ENCODE results near the gene ISCU.

The ISCU gene

GRCh38 chr12:108543652-108544051 lies 18.7 kb upstream of the ISCU start:
- TF ChIP-seq EZH2phosphoT487 (IDR thresholded peaks at IDR 0.05; ENCODE audit: borderline replicate concordance, low read length) (no peak), CTCF (IDR thresholded peaks at IDR 0.05; ENCODE audit: low read depth, low read length, poor library complexity, severe bottlenecking) (no peak)
- peaks cover 22% of the 10 kb centered on the region for H3F3A ChIP-seq (ENCODE audit: control insufficient read depth, insufficient read depth)
- H3K4me3 ChIP-seq (ENCODE audit: low read length): no peak overlapping the region
- peak overlapping the region; percentile 93 for H3K27ac ChIP-seq (ENCODE audit: low read depth, low read length)
- H3K4me2 ChIP-seq (ENCODE audit: low read length): peak overlapping the region; percentile 69
- no peaks in the 10 kb centered on the region for H4K20me1 ChIP-seq (ENCODE audit: control insufficient read depth, insufficient read depth, low read depth, low read length)
- peaks cover 90% of the 10 kb centered on the region for H3K36me3 ChIP-seq (ENCODE audit: control insufficient read depth, low read length)
- H3K9me2 ChIP-seq (replicated peaks; ENCODE audit: control insufficient read depth, low read length): no peaks in the 10 kb centered on the region
- no peaks in the 10 kb centered on the region for H3K9me3 ChIP-seq (ENCODE audit: control insufficient read depth, insufficient read depth, low read length)
- H3K27me3 ChIP-seq (ENCODE audit: control insufficient read depth, low read length): no peaks in the 10 kb centered on the region
- peaks cover 89% of the 10 kb centered on the region for H3K4me1 ChIP-seq (ENCODE audit: control insufficient read depth, low read length)
- peaks cover 93% of the 10 kb centered on the region for H3K79me2 ChIP-seq (ENCODE audit: control insufficient read depth, low read length)

GRCh38 chr12:108547686-108548085 lies 14.7 kb upstream of the ISCU start:
- no peaks in the 10 kb centered on the region for H3K27me3 ChIP-seq (ENCODE audit: control insufficient read depth, low read length)
- H3K4me1 ChIP-seq (ENCODE audit: control insufficient read depth, low read length): peaks cover 98% of the 10 kb centered on the region
- peaks cover 95% of the 10 kb centered on the region for H3K36me3 ChIP-seq (ENCODE audit: control insufficient read depth, low read length)
- peaks cover 99% of the 10 kb centered on the region for H3K79me2 ChIP-seq (ENCODE audit: control insufficient read depth, low read length)
- H3K9me2 ChIP-seq (replicated peaks; ENCODE audit: control insufficient read depth, low read length): no peaks in the 10 kb centered on the region
- H3K4me3 ChIP-seq (ENCODE audit: low read length): peak overlapping the region; percentile 1
- H4K20me1 ChIP-seq (ENCODE audit: control insufficient read depth, insufficient read depth, low read depth, low read length): no peaks in the 10 kb centered on the region
- peaks cover 18% of the 10 kb centered on the region for H3F3A ChIP-seq (ENCODE audit: control insufficient read depth, insufficient read depth)
- TF ChIP-seq CTCF (IDR thresholded peaks at IDR 0.05; ENCODE audit: low read depth, low read length, poor library complexity, severe bottlenecking) (no peak), EZH2phosphoT487 (IDR thresholded peaks at IDR 0.05; ENCODE audit: borderline replicate concordance, low read length) (no peak)
- H3K4me2 ChIP-seq (ENCODE audit: low read length): peak overlapping the region; percentile 63
- H3K27ac ChIP-seq (ENCODE audit: low read depth, low read length): peak overlapping the region; percentile 56
- no peaks in the 10 kb centered on the region for H3K9me3 ChIP-seq (ENCODE audit: control insufficient read depth, insufficient read depth, low read length)

- H3K4me1 ChIP-seq (ENCODE audit: control insufficient read depth, low read length): peaks cover 97% of the 10 kb centered on the region
- TF ChIP-seq CTCF (IDR thresholded peaks at IDR 0.05; ENCODE audit: low read depth, low read length, poor library complexity, severe bottlenecking): no peak
- no peak for TF ChIP-seq EZH2phosphoT487 (IDR thresholded peaks at IDR 0.05; ENCODE audit: borderline replicate concordance, low read length)
- H3K27me3 ChIP-seq (ENCODE audit: control insufficient read depth, low read length): no peaks in the 10 kb centered on the region
- peaks cover 99% of the 10 kb centered on the region for H3K79me2 ChIP-seq (ENCODE audit: control insufficient read depth, low read length)
- H3F3A ChIP-seq (ENCODE audit: control insufficient read depth, insufficient read depth): peaks cover 12% of the 10 kb centered on the region
- H3K9me2 ChIP-seq (replicated peaks; ENCODE audit: control insufficient read depth, low read length): no peaks in the 10 kb centered on the region
- H4K20me1 ChIP-seq (ENCODE audit: control insufficient read depth, insufficient read depth, low read depth, low read length): no peaks in the 10 kb centered on the region
- peak overlapping the region; percentile 56 for H3K27ac ChIP-seq (ENCODE audit: low read depth, low read length)
- H3K9me3 ChIP-seq (ENCODE audit: control insufficient read depth, insufficient read depth, low read length): no peaks in the 10 kb centered on the region
- H3K4me3 ChIP-seq (ENCODE audit: low read length): peak overlapping the region; percentile 41
- H3K4me2 ChIP-seq (ENCODE audit: low read length): peak overlapping the region; percentile 63
- H3K36me3 ChIP-seq (ENCODE audit: control insufficient read depth, low read length): peaks cover 91% of the 10 kb centered on the region
Observed at GRCh38 chr12:108548954-108549521, 13.4 kb upstream of the ISCU start.
